Measurements from ENCODE around the gene PDE4A. TPM values are rescaled to one million over a fixed set of nuclear protein-coding genes. Genes with fewer than 3 reads are reported as not detected.

Gene PDE4A
- total and polyA plus RNA-seq, 2 of the 8 experiments (the other 6 are each of a cell fraction or from before 2014, with no cell fraction given): 2.0 to 4.4 TPM

DNA sequence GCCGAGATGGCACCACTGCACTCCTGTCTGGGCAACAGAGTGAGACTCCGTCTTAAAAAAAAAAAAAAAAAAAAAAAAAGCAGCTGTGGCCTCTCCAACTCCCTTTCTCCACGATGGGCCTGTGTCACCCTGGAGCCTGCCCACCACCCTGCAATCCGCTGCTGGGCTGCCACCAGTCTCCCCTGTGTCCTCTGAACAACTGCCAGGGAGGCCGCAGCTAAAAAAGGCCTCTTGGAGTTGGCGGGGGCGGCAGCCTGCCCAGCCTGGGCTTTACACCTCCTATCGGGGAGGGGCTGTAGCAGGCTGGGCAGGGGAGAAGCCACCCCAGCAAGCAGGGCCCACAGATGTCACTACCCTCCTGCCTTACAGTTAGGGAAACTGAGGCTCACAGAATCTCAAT lies 20.5 kb upstream of the PDE4A start:
- no peak overlapping the region for H2BK120ac ChIP-seq (replicated peaks; ENCODE audit: low read depth, low read length)
- H4K5ac ChIP-seq (ENCODE audit: insufficient read length, low read depth, low read length): no peak overlapping the region
- peaks cover 9 to 35% of the 10 kb centered on the region in 2 experiments for H4K20me1 ChIP-seq (replicated peaks in 1 of 2; ENCODE audit: control insufficient read depth in 1 of 2, insufficient read depth in 2 of 2, low read length in 2 of 2)
- peaks cover 0 to 2% (median under 1%) of the 10 kb centered on the region in 4 experiments; a peak in 3 of 7 replicates for H3K4me1 ChIP-seq (replicated peaks in 1 of 4; ENCODE audit: control insufficient read depth in 3 of 4, insufficient read depth in 4 of 4, low read length in 3 of 4)
- H4K91ac ChIP-seq (replicated peaks; ENCODE audit: insufficient read length, low read length): no peak overlapping the region
- peaks cover 17 to 59% of the 10 kb centered on the region in 2 experiments for H3K79me2 ChIP-seq (ENCODE audit: control insufficient read depth in 1 of 2, insufficient read depth in 2 of 2, low read length in 2 of 2)
- peaks cover 16% of the 10 kb centered on the region for H3K23me2 ChIP-seq (ENCODE audit: low read depth, low read length)
- POLR2A ChIA-PET (ENCODE audit: partially characterized antibody): interaction anchor here (0.7 to 2.1 kb wide), 7 partner anchors 9 to 148 kb away, joined by 3 to 5 read pairs (median 4); no protein-coding TSS in a partner anchor
- no peak overlapping the region for H3K4me2 ChIP-seq (ENCODE audit: insufficient read depth in 1 of 2, low read depth in 2 of 2, low read length in 2 of 2)
- no peak overlapping the region for H3K4me3 ChIP-seq (ENCODE audit: extremely low read depth in 1 of 4, insufficient read depth in 2 of 4, low read depth in 3 of 4, low read length in 4 of 4)
- no peak overlapping the region for H2AK5ac ChIP-seq (ENCODE audit: low read depth, low read length)
- no peak for FAIRE-seq
- TF ChIP-seq NANOG (IDR thresholded peaks at IDR 0.05; ENCODE audit: insufficient read depth, low read depth, low read length, poor library complexity, severe bottlenecking): no peak
- no peak for TF ChIP-seq CHD1 (IDR thresholded peaks at IDR 0.05; ENCODE audit: low read depth, low read length)
- no peak for TF ChIP-seq SP2 (IDR thresholded peaks at IDR 0.05; ENCODE audit: low read length)
- no peak for TF ChIP-seq MAFK (IDR thresholded peaks at IDR 0.05; ENCODE audit: low read depth, low read length)
- TF ChIP-seq, protein P1, sequence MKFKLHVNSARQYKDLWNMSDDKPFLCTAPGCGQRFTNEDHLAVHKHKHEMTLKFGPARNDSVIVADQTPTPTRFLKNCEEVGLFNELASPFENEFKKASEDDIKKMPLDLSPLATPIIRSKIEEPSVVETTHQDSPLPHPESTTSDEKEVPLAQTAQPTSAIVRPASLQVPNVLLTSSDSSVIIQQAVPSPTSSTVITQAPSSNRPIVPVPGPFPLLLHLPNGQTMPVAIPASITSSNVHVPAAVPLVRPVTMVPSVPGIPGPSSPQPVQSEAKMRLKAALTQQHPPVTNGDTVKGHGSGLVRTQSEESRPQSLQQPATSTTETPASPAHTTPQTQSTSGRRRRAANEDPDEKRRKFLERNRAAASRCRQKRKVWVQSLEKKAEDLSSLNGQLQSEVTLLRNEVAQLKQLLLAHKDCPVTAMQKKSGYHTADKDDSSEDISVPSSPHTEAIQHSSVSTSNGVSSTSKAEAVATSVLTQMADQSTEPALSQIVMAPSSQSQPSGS (IDR thresholded peaks at IDR 0.05; ENCODE audit: low read length): no peak
- no peak for TF ChIP-seq BACH1 (IDR thresholded peaks at IDR 0.05; ENCODE audit: low read length)
- no peak for TF ChIP-seq KDM4A (IDR thresholded peaks at IDR 0.05; ENCODE audit: low read depth, low read length, severe bottlenecking)
- TF ChIP-seq FOSL1 (IDR thresholded peaks at IDR 0.05; ENCODE audit: insufficient read depth, low read depth, low read length): no peak
- H2BK12ac ChIP-seq (ENCODE audit: low read depth, low read length): no peak overlapping the region
- H2BK15ac ChIP-seq (ENCODE audit: low read length): no peak overlapping the region
- WGBS, 2 experiments (ENCODE audit: extremely low coverage in 1 of 2, insufficient coverage in 1 of 2, insufficient read length in 1 of 2, insufficient replicate concordance in 2 of 2, low coverage in 1 of 2, low lambda C conversion rate in 2 of 2, missing lambda C conversion rate in 1 of 2): 97% methylated on average over 4 of the region's 8 CpGs; no CpG with 5 or more reads in 1 of the 2 experiments
- no peak for DNase-seq (ENCODE audit: low read depth in 1 of 2, low spot score in 2 of 2)
- CTCF ChIA-PET (ENCODE audit: partially characterized antibody): interaction anchor here (0.6 to 10.5 kb wide), 11 partner anchors 9 to 150 kb away, joined by 3 to 172 read pairs (median 3); partner anchors contain the start of gene ICAM1
- H2AFZ ChIP-seq (ENCODE audit: low read length): no peak overlapping the region
- H2BK20ac ChIP-seq (ENCODE audit: low read length): no peak overlapping the region
- peaks cover 0 to 3% (median 1%) of the 10 kb centered on the region in 4 experiments; a peak in 3 of 7 replicates for H3K27me3 ChIP-seq (replicated peaks in 1 of 4; ENCODE audit: control insufficient read depth in 3 of 4, extremely low read depth in 1 of 4, insufficient read depth in 3 of 4, low read length in 3 of 4)
- no peak overlapping the region for H4K8ac ChIP-seq (ENCODE audit: extremely low read depth, insufficient read depth, low read length)
- no peak overlapping the region for H3K9ac ChIP-seq (replicated peaks in 1 of 4; ENCODE audit: extremely low read depth in 1 of 4, low read depth in 3 of 4, low read length in 3 of 4)
- peaks cover 10% of the 10 kb centered on the region for H3K79me1 ChIP-seq (ENCODE audit: low read depth, low read length)
- H3K36me3 ChIP-seq (ENCODE audit: control insufficient read depth in 2 of 4, insufficient read depth in 4 of 4, low read length in 3 of 4): peaks cover 0 to 15% (median 7%) of the 10 kb centered on the region in 4 experiments; a peak in 6 of 8 replicates
- no peak overlapping the region for H3K23ac ChIP-seq (ENCODE audit: insufficient read length)
- no peak overlapping the region for H3K4ac ChIP-seq (replicated peaks; ENCODE audit: insufficient read length, low read depth, low read length)
- no peak overlapping the region for H3K18ac ChIP-seq (ENCODE audit: extremely low read depth, low read length)
- H2BK5ac ChIP-seq (ENCODE audit: low read depth, low read length): no peak overlapping the region
- no peak overlapping the region for H3K56ac ChIP-seq (replicated peaks; ENCODE audit: insufficient read length, low read depth, low read length)
- H3K27ac ChIP-seq (ENCODE audit: low read depth, low read length): no peak overlapping the region
- H3K14ac ChIP-seq (ENCODE audit: insufficient read length): no peak overlapping the region
- H3K9me3 ChIP-seq (ENCODE audit: insufficient read depth in 2 of 2, low read depth in 1 of 2, low read length in 1 of 2): no peaks in the 10 kb centered on the region

Data from H1 (cell line).